22Rv1 (cell line): ENCODE results near the gene ASXL1.

Source experiments
- CTCF ChIP-seq: fragments of 450-650 bp; IDR thresholded peaks from 2 replicates; pipeline ENCODE4 v1.5.1; 2017; ENCODE audit warnings: mild to moderate bottlenecking
- ZFX ChIP-seq: fragments of 450-650 bp; IDR thresholded peaks from 2 replicates; pipeline ENCODE4 v1.6.1; 2017; ENCODE audit warnings: antibody characterized with exemption, borderline replicate concordance

GRCh38 chr20:32337937-32338661 is 20.0 kb upstream of the ASXL1 start:
- TF ChIP-seq CTCF (no peak), ZFX (no peak)
